ENCODE measurements around the gene ZNF470. TPM values are rescaled to one million over a fixed set of nuclear protein-coding genes. Genes with fewer than 3 reads are reported as not detected.

ZNF470 gene
- total and polyA plus RNA-seq, 2 of the 13 experiments (the other 11 are each of a cell fraction or from before 2014, with no cell fraction given): not detected

GRCh38 chr19:56637976-56638555 lies 70.8 kb downstream of the ZNF470 start (continued):
- TF ChIP-seq GMEB2 (CRISPR knock-in tag; IDR thresholded peaks at IDR 0.05; ENCODE audit: low read depth) (peak; percentile 58; the same call in 1 of the 2 replicates), CSRNP2 (CRISPR knock-in tag; conservative IDR thresholded peaks at IDR 0.05; ENCODE audit: low read depth) (peak; percentile 98), ZBTB26 (CRISPR knock-in tag; IDR thresholded peaks at IDR 0.05; ENCODE audit: borderline replicate concordance) (peak; percentile 98), HNF4A (CRISPR knock-in tag; IDR thresholded peaks at IDR 0.05) (0 out of 2 replicates have a peak, but pooled peaks have one; percentile 17), HNRNPUL1 (IDR thresholded peaks at IDR 0.05; ENCODE audit: low read depth, low read length) (no peak), ZNF460 (CRISPR knock-in tag; IDR thresholded peaks at IDR 0.05; ENCODE audit: borderline replicate concordance) (no peak; the same call in 1 of the 2 replicates), ZNF225 (CRISPR knock-in tag; IDR thresholded peaks at IDR 0.05) (peak; percentile 99; the same call in 1 of the 2 replicates), ELF1 (CRISPR knock-in tag; IDR thresholded peaks at IDR 0.05) (peak; percentile 71), ZNF607 (CRISPR knock-in tag; IDR thresholded peaks at IDR 0.05; ENCODE audit: borderline replicate concordance) (peak; percentile 100), ZBTB2 (CRISPR knock-in tag; IDR thresholded peaks at IDR 0.05; ENCODE audit: low read depth) (peak; percentile 95), SRF (IDR thresholded peaks at IDR 0.05; ENCODE audit: low read depth, low read length) (no peak), PTBP1 (IDR thresholded peaks at IDR 0.05; ENCODE audit: low read depth, low read length, poor library complexity, severe bottlenecking) (no peak), ZNF280D (CRISPR knock-in tag; IDR thresholded peaks at IDR 0.05) (peak; percentile 99), POLR2G (IDR thresholded peaks at IDR 0.05; ENCODE audit: low read depth, low read length) (no peak), ASH2L (IDR thresholded peaks at IDR 0.05; ENCODE audit: insufficient read length, low read depth, low read length) (no peak), BCLAF1 (IDR thresholded peaks at IDR 0.05) (no peak), ZBTB21 (CRISPR knock-in tag; IDR thresholded peaks at IDR 0.05) (peak; percentile 93)
